ENCODE results near the gene SPTBN5. TPM values are rescaled to one million over a fixed set of nuclear protein-coding genes. Genes with fewer than 3 reads are reported as not detected.

The SPTBN5 gene
- 0.12 and 0.23 TPM in 2 replicates for total RNA-seq (ENCODE audit: low replicate concordance)

GRCh38 chr15:41893422-41894250 lies at the start of gene SPTBN5:
Gene SPTBN5, minus strand, starts transcription at chr15:41894053. Its CDS starts 556 bp downstream, at chr15:41893497.

GRCh38 chr15:41838400-41838897 lies 55.4 kb downstream of the SPTBN5 start, which contains the start of gene PLA2G4B:
Gene PLA2G4B, plus strand, starts transcription at chr15:41838847. Its CDS starts 67 bp downstream, at chr15:41838914.

GRCh38 chr15:41827880-41828806 lies 65.7 kb downstream of the SPTBN5 start, which contains the start of gene JMJD7:
Gene JMJD7, plus strand, starts transcription at chr15:41828092. Its CDS starts 33 bp downstream, at chr15:41828125.

Other genes starting within 250 kb of the SPTBN5 start
- gene MGA, start 233.6 kb downstream of the SPTBN5 start, total RNA-seq (ENCODE audit: low replicate concordance) = 22.2 and 25.6 TPM in 2 replicates
- gene MAPKBP1, start 119.6 kb downstream of the SPTBN5 start, total RNA-seq (ENCODE audit: low replicate concordance) = 10.1 and 19.1 TPM in 2 replicates
- 2.3 and 4.8 TPM in 2 replicates for gene JMJD7, start 66.0 kb downstream of the SPTBN5 start, total RNA-seq (ENCODE audit: low replicate concordance)
- 0.53 and 1.6 TPM in 2 replicates for gene PLA2G4B, start 55.2 kb downstream of the SPTBN5 start, total RNA-seq (ENCODE audit: low replicate concordance)
- 6.2 and 19.2 TPM in 2 replicates for gene EHD4, start 78.5 kb upstream of the SPTBN5 start, total RNA-seq (ENCODE audit: low replicate concordance)
- gene PLA2G4E, start 127.0 kb upstream of the SPTBN5 start, total RNA-seq (ENCODE audit: low replicate concordance) = not detected in 2 replicates
- not detected in 2 replicates for gene PLA2G4D, start 200.5 kb upstream of the SPTBN5 start, total RNA-seq (ENCODE audit: low replicate concordance)